ENCODE data around the gene FOXF2. TPM values are rescaled to one million over a fixed set of nuclear protein-coding genes. Genes with fewer than 3 reads are reported as not detected.

Gene FOXF2
- total RNA-seq, 1 experiment from 2014 or later = 8.0 TPM

- peaks cover 12% of the 10 kb centered on the region for H3K4me1 Mint-ChIP-seq (ENCODE audit: insufficient read depth, unreplicated experiment)
- intact Hi-C loops (cut with micrococcal nuclease) = loop anchor here (2.0 kb wide), 1 partner anchor 666 kb away; no protein-coding TSS in a partner anchor
- ChIA-PET CTCF (interaction anchor here (1.5 kb wide), 1 partner anchor 591 kb away, joined by 7 read pairs; no protein-coding TSS in a partner anchor), POLR2A (no interaction called here)
- H3K36me3 Mint-ChIP-seq (ENCODE audit: insufficient read depth, unreplicated experiment) = peaks cover 7% of the 10 kb centered on the region
- no peaks in the 10 kb centered on the region for H3K27me3 Mint-ChIP-seq (ENCODE audit: insufficient read depth, unreplicated experiment)
- peak overlapping the region; percentile 79 for H3K4me3 Mint-ChIP-seq (ENCODE audit: unreplicated experiment)
- H3K9me3 Mint-ChIP-seq (ENCODE audit: unreplicated experiment) = no peaks in the 10 kb centered on the region
- no peak overlapping the region for H3K27ac Mint-ChIP-seq (ENCODE audit: low read depth, unreplicated experiment)
- no TSS peak for BruUV-seq (replicated peaks)
- TF ChIP-seq, protein P1, sequence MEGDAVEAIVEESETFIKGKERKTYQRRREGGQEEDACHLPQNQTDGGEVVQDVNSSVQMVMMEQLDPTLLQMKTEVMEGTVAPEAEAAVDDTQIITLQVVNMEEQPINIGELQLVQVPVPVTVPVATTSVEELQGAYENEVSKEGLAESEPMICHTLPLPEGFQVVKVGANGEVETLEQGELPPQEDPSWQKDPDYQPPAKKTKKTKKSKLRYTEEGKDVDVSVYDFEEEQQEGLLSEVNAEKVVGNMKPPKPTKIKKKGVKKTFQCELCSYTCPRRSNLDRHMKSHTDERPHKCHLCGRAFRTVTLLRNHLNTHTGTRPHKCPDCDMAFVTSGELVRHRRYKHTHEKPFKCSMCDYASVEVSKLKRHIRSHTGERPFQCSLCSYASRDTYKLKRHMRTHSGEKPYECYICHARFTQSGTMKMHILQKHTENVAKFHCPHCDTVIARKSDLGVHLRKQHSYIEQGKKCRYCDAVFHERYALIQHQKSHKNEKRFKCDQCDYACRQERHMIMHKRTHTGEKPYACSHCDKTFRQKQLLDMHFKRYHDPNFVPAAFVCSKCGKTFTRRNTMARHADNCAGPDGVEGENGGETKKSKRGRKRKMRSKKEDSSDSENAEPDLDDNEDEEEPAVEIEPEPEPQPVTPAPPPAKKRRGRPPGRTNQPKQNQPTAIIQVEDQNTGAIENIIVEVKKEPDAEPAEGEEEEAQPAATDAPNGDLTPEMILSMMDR (IDR thresholded peaks at IDR 0.05; ENCODE audit: unreplicated experiment) = no peak
- no peak for DNase-seq (ENCODE audit: unreplicated experiment)
Observed at GRCh38 chr6:1388630-1389368, 577 bp upstream of the FOXF2 start.

DNA sequence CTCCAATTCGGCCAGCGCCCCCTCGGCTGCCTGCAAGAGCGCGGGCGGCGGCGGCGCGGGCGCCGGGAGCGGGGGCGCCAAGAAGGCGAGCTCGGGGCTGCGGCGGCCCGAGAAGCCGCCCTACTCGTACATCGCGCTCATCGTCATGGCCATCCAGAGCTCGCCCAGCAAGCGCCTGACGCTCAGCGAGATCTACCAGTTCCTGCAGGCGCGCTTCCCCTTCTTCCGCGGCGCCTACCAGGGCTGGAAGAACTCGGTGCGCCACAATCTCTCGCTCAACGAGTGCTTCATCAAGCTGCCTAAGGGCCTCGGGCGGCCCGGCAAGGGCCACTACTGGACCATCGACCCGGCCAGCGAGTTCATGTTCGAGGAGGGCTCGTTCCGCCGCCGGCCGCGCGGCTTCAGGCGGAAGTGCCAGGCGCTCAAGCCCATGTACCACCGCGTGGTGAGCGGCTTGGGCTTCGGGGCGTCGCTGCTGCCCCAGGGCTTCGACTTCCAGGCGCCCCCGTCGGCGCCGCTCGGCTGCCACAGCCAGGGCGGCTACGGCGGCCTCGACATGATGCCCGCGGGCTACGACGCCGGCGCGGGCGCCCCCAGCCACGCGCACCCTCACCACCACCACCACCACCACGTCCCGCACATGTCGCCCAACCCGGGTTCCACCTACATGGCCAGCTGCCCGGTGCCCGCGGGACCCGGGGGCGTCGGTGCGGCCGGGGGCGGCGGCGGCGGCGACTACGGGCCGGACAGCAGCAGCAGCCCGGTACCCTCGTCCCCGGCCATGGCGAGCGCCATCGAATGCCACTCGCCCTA, 963 bp downstream of the FOXF2 start:
- ChIA-PET CTCF (interaction anchor here (0.7 to 3.0 kb wide), 5 partner anchors 23 to 1160 kb away, joined by 3 to 12 read pairs (median 3); no protein-coding TSS in a partner anchor), POLR2A (interaction anchor here (0.7 to 1.5 kb wide), 6 partner anchors 34 to 774 kb away, joined by 3 to 4 read pairs (median 3); no protein-coding TSS in a partner anchor)
- DNase-seq (ENCODE audit: unreplicated experiment) = peak; percentile 60
- Mint-ChIP-seq H3K4me3 (ENCODE audit: unreplicated experiment) (peak overlapping the region; percentile 80), H3K27me3 (ENCODE audit: insufficient read depth, unreplicated experiment) (no peaks in the 10 kb centered on the region), H3K4me1 (ENCODE audit: insufficient read depth, unreplicated experiment) (peaks cover 12% of the 10 kb centered on the region), H3K27ac (ENCODE audit: low read depth, unreplicated experiment) (peak overlapping the region; percentile 39), H3K36me3 (ENCODE audit: insufficient read depth, unreplicated experiment) (peaks cover 13% of the 10 kb centered on the region), H3K9me3 (ENCODE audit: unreplicated experiment) (no peaks in the 10 kb centered on the region)
- intact Hi-C loops (cut with micrococcal nuclease) = no loop called here
- TF ChIP-seq, protein P1 (IDR thresholded peaks at IDR 0.05; ENCODE audit: unreplicated experiment) = no peak
- BruUV-seq (replicated peaks) = no TSS peak

DNA sequence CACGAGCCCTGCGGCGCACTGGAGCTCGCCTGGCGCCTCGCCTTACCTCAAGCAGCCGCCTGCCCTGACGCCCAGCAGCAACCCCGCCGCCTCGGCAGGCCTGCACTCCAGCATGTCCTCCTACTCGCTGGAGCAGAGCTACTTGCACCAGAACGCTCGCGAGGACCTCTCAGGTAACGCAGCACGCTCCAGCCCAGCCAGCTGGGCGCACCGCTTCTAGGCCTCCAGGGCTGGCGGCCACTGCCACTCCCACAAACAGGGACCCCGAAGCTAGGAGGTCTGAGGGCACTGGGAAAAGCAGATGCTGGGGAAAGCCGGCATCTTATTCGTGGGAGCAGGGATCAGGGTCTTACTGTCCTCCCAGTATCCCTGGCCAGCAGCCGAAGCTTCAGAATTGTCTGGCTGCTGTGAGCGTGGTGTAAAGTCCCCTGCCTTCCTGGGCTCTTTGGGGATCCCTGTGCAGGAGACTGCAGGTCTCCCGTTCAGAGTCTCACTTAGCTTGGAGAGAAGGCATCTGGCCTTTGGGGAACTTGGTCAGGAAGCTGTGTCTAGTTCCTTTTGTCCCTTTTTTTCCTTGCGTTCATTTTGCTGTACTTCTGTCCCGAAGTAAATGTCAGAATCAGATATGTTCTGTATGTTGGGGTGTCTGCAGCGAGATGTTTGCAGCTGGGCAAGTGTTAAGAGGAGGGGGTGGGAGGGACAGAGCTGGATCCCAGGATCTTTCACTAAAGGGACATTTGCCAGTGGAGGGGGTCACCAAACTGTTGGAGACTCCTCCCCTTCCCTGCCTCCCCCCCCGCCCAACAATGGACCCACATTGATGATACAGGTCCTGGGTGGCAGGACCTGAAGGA, 1.8 kb downstream of the FOXF2 start:
- DNase-seq (ENCODE audit: unreplicated experiment) = peak; percentile 34
- Mint-ChIP-seq H3K27me3 (ENCODE audit: insufficient read depth, unreplicated experiment) (no peaks in the 10 kb centered on the region), H3K4me3 (ENCODE audit: unreplicated experiment) (peak overlapping the region; percentile 80), H3K9me3 (ENCODE audit: unreplicated experiment) (no peaks in the 10 kb centered on the region), H3K4me1 (ENCODE audit: insufficient read depth, unreplicated experiment) (peaks cover 12% of the 10 kb centered on the region), H3K27ac (ENCODE audit: low read depth, unreplicated experiment) (peak overlapping the region; percentile 39), H3K36me3 (ENCODE audit: insufficient read depth, unreplicated experiment) (peaks cover 17% of the 10 kb centered on the region)
- POLR2A ChIA-PET = interaction anchor here (0.9 to 1.5 kb wide), 3 partner anchors 66 to 774 kb away, joined by 3 to 4 read pairs (median 3); no protein-coding TSS in a partner anchor
- CTCF ChIA-PET = interaction anchor here (1.1 to 3.0 kb wide), 2 partner anchors 32 to 36 kb away, joined by 3 to 12 read pairs; no protein-coding TSS in a partner anchor
- intact Hi-C loops (cut with micrococcal nuclease) = no loop called here
- BruUV-seq (replicated peaks) = no TSS peak
- TF ChIP-seq, protein P1 (IDR thresholded peaks at IDR 0.05; ENCODE audit: unreplicated experiment) = no peak

All from MCF 10A (cell line).